ENCODE data around the gene FANCB. TPM values are rescaled to one million over a fixed set of nuclear protein-coding genes. Genes with fewer than 3 reads are reported as not detected.

The FANCB gene
- total and polyA plus RNA-seq, 2 experiments from 2014 or later, result 1.3 TPM; not detected in 1

- Histone ChIP-seq H3K27ac (no peak overlapping the region), H3K4me3 (no peak overlapping the region), H3K27me3 (no peaks in the 10 kb centered on the region), H3K9me3 (ENCODE audit: low read depth) (no peaks in the 10 kb centered on the region), H3K36me3 (no peaks in the 10 kb centered on the region), H3K4me1 (ENCODE audit: low read depth) (no peaks in the 10 kb centered on the region)
- DNase-seq (ENCODE audit: low read depth in 1 of 2, low spot score in 1 of 2), result no peak
- TF ChIP-seq CTCF (IDR thresholded peaks at IDR 0.05; ENCODE audit: low read depth, low read length), result no peak
Observed at GRCh38 chrX:14826319-14826718, 46.5 kb downstream of the FANCB start.

DNA sequence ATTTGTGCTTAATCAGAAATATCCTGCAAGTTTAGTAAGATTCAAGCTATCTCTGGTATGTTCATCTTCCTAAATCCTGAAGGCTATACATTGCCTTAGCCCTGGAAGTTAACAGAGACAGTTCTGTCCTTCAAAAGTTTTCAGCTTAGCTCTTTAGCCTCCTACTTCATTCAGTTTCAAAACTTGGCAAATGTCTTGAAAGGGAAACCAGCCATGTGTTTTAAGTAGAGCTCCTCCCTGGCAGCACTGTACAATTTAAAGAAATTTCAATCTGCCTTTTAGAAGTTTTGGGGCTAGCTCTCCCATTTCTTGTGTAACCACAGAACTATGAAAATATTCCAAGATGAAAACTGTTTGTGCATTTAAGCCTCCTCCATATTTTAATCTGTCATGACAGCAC lies 47.0 kb downstream of the FANCB start:
- no peak for TF ChIP-seq CTCF (IDR thresholded peaks at IDR 0.05; ENCODE audit: low read depth, low read length)
- H3K27me3 ChIP-seq, result no peaks in the 10 kb centered on the region
- no peak overlapping the region for H3K27ac ChIP-seq

GRCh38 chrX:14819769-14820168 lies 53.1 kb downstream of the FANCB start:
- DNase-seq (ENCODE audit: low read depth in 1 of 2, low spot score in 1 of 2), result no peak
- H3K4me3 ChIP-seq, result no peak overlapping the region
- TF ChIP-seq CTCF (IDR thresholded peaks at IDR 0.05; ENCODE audit: low read depth, low read length), result no peak
- H3K27ac ChIP-seq, result no peak overlapping the region
- H3K27me3 ChIP-seq, result no peaks in the 10 kb centered on the region
- H3K36me3 ChIP-seq, result no peaks in the 10 kb centered on the region
- no peaks in the 10 kb centered on the region for H3K9me3 ChIP-seq (ENCODE audit: low read depth)
- no peaks in the 10 kb centered on the region for H3K4me1 ChIP-seq (ENCODE audit: low read depth)

More for the DNA sequence above, 47.0 kb downstream of the FANCB start:
- Histone ChIP-seq H3K36me3 (no peaks in the 10 kb centered on the region), H3K4me1 (ENCODE audit: low read depth) (no peaks in the 10 kb centered on the region), H3K4me3 (no peak overlapping the region), H3K9me3 (ENCODE audit: low read depth) (no peaks in the 10 kb centered on the region)
- peak in 1 of 2 donors; percentile 3 for DNase-seq (ENCODE audit: low read depth in 1 of 2, low spot score in 1 of 2)

- no peak overlapping the region for H3K4me3 ChIP-seq
- no peaks in the 10 kb centered on the region for H3K27me3 ChIP-seq
- H3K9me3 ChIP-seq (ENCODE audit: low read depth), result no peaks in the 10 kb centered on the region
- H3K4me1 ChIP-seq (ENCODE audit: low read depth), result no peaks in the 10 kb centered on the region
- no peak for TF ChIP-seq CTCF (IDR thresholded peaks at IDR 0.05; ENCODE audit: low read depth, low read length)
- H3K27ac ChIP-seq, result no peak overlapping the region
- H3K36me3 ChIP-seq, result no peaks in the 10 kb centered on the region
- DNase-seq (ENCODE audit: low read depth in 1 of 2, low spot score in 1 of 2), result no peak
Observed at GRCh38 chrX:14817571-14817970, 55.3 kb downstream of the FANCB start.

DNA sequence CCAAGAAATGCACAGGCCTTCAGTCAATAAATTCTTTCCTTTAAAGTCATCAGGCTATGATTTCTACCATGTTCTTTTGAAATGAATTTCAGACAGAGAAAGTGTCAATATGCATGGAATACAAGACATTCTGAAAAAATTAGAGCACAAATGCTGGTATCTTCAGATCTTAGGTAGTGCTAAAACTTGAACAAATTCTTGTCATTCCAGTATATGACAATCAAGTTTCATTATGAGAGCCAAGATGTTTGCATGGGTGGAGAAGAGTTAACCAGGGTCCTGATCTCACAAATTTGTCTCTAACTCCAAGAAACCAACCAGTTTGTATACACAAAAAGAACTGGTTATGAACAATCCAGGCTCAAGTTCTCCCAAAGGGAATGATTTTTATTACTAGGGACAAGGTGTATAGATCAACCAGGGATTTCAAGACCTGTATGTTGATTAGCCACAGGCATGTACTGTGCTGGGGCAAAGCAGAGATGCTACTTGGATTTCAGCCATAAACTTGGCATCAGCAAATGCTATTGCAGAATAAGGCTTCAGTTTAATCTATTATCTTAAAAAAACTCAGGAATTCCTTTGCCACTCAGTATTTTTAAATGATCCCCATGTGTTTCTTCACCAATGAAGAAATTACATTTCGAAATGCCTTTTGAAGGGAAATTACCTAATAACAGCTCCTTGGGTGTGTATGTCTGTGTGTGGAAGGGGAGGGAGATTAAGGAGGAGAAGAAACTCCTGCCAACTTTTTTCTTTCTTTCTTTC lies 69.7 kb downstream of the FANCB start:
- Histone ChIP-seq H3K36me3 (no peaks in the 10 kb centered on the region), H3K27me3 (no peaks in the 10 kb centered on the region), H3K9me3 (ENCODE audit: low read depth) (no peaks in the 10 kb centered on the region), H3K4me3 (no peak overlapping the region), H3K4me1 (ENCODE audit: low read depth) (no peaks in the 10 kb centered on the region), H3K27ac (no peak overlapping the region)
- DNase-seq (ENCODE audit: low read depth in 1 of 2, low spot score in 1 of 2), result peak in 1 of 2 donors; percentile 35
- no peak for TF ChIP-seq CTCF (IDR thresholded peaks at IDR 0.05; ENCODE audit: low read depth, low read length)
